B cell (primary cell): ENCODE results near the gene GALNT18. TPM values are rescaled to one million over a fixed set of nuclear protein-coding genes. Genes with fewer than 3 reads are reported as not detected.

Experiments used
- ATAC-seq: fragments of 200-7000 bp; cut with Tn5 transposase; one replicate; pipeline ENCODE4 v1.10.0; 2021; ENCODE audit warnings: low read depth, mild to moderate bottlenecking, moderate number of reproducible peaks, moderate library complexity
- CTCF ChIA-PET: fragments of 350-600 bp; sonication (Branson Sonifier 250); formaldehyde crosslinking; loops from one replicate; lab custom pipeline; 2021; ENCODE audit warnings: antibody characterized with exemption, inconsistent platforms; lab: Charles Lee
- POLR2A ChIA-PET: fragments of 350-600 bp; sonication (Branson Sonifier 250); formaldehyde crosslinking; loops from one replicate; lab custom pipeline; 2021; ENCODE audit warnings: antibody characterized with exemption; lab: Charles Lee
- DNase-seq: peaks from one replicate; pipeline ENCODE4 v3.0.0; 2013
- H2AFZ ChIP-seq: 2 replicates; pipeline ENCODE4 v1.6.1; 2012; ENCODE audit warnings: mild to moderate bottlenecking, low read depth, low read length; ENCODE audit not compliant: insufficient read depth, poor library complexity, severe bottlenecking
- H3K27ac ChIP-seq, 2 donors: 1 replicate in 1 of 2; 2 replicates in 1 of 2; pipeline ENCODE4 v1.5.1; 2012 to 2013; ENCODE audit warnings: low read length in 2 of 2, mild to moderate bottlenecking in 2 of 2, moderate library complexity in 1 of 2
- H3K27me3 ChIP-seq, 4 experiments: fragments of 200-600 bp in 1 of 4; sonication (generic) in 1 of 4; replicated peaks in 1 of 4; 1 replicate in 2 of 4; 2 replicates in 2 of 4; pipeline versions ENCODE4 v1.6.1 to v1.7.0; 2013 to 2016; ENCODE audit warnings: low read length in 3 of 4, mild to moderate bottlenecking in 2 of 4, mixed read lengths in 1 of 4, moderate library complexity in 1 of 4; ENCODE audit not compliant: insufficient read depth in 4 of 4, control insufficient read depth in 3 of 4; ENCODE audit errors: control extremely low read depth in 1 of 4
- H3K36me3 ChIP-seq, 2 experiments: replicated peaks in 1 of 2; 1 replicate in 1 of 2; 2 replicates in 1 of 2; pipeline versions ENCODE4 v1.6.1 to v1.7.1; 2013; ENCODE audit warnings: low read length in 1 of 2; ENCODE audit not compliant: insufficient read depth in 2 of 2, control insufficient read depth in 1 of 2; ENCODE audit errors: control extremely low read depth in 1 of 2, extremely low read depth in 1 of 2
- H3K4me1 ChIP-seq, 2 donors: fragments of 200-600 bp in 1 of 2; sonication (generic) in 1 of 2; 1 replicate in 1 of 2; 2 replicates in 1 of 2; pipeline versions ENCODE4 v1.5.1 to v1.6.1; 2013 to 2017; ENCODE audit warnings: low read length in 2 of 2; ENCODE audit not compliant: control insufficient read depth in 2 of 2, insufficient read depth in 2 of 2
- H3K4me2 ChIP-seq: replicated peaks from 2 replicates; pipeline ENCODE3; 2012; ENCODE audit warnings: mild to moderate bottlenecking, low read depth, low read length; ENCODE audit not compliant: poor library complexity, severe bottlenecking
- H3K4me3 ChIP-seq, 5 experiments: fragments of 200-600 bp in 1 of 5; sonication (generic) in 1 of 5; 1 replicate in 3 of 5; 2 replicates in 2 of 5; pipeline versions ENCODE4 v1.5.1 to v1.7.0; 2011 to 2016; ENCODE audit warnings: low read length in 4 of 5, mild to moderate bottlenecking in 4 of 5, low read depth in 2 of 5, control low read depth in 1 of 5, moderate library complexity in 1 of 5; ENCODE audit not compliant: insufficient read depth in 1 of 5; ENCODE audit errors: control extremely low read depth in 1 of 5, extremely low read depth in 1 of 5
- H3K79me2 ChIP-seq: fragments of 200-600 bp; sonication (generic); one replicate; pipeline ENCODE4 v1.6.0; 2016; ENCODE audit warnings: low read length; ENCODE audit not compliant: control insufficient read depth, insufficient read depth
- H3K9ac ChIP-seq: fragments of 200-600 bp; sonication (generic); 2 replicates; pipeline ENCODE4 v1.6.1; 2017; ENCODE audit warnings: mild to moderate bottlenecking, low read length, moderate library complexity
- H3K9me3 ChIP-seq, 3 donors: one replicate each; pipeline versions ENCODE4 v1.6.1 to v1.7.1; 2013; ENCODE audit warnings: low read length in 2 of 3; ENCODE audit not compliant: control insufficient read depth in 2 of 3, insufficient read depth in 1 of 3; ENCODE audit errors: control extremely low read depth in 1 of 3
- H4K20me1 ChIP-seq: 2 replicates; pipeline ENCODE4 v1.6.0; 2012; ENCODE audit warnings: mild to moderate bottlenecking, low read length; ENCODE audit not compliant: insufficient read depth, control insufficient read depth, poor library complexity, severe bottlenecking
- H3K27ac Mint-ChIP-seq: one replicate; pipeline ENCODE4 v1.8.0; 2021; ENCODE audit warnings: mixed read lengths
- H3K27me3 Mint-ChIP-seq: one replicate; pipeline ENCODE4 v1.8.0; 2021; ENCODE audit warnings: mixed read lengths
- H3K4me1 Mint-ChIP-seq: one replicate; pipeline ENCODE4 v1.8.0; 2021; ENCODE audit warnings: mixed read lengths
- H3K4me3 Mint-ChIP-seq: one replicate; pipeline ENCODE4 v1.8.0; 2021; ENCODE audit warnings: mixed read lengths
- H3K9me3 Mint-ChIP-seq: one replicate; pipeline ENCODE4 v1.8.0; 2022; ENCODE audit warnings: mixed read lengths; ENCODE audit not compliant: insufficient read depth
- CTCF ChIP-seq: fragments of 200-600 bp; IDR thresholded peaks from one replicate; pipeline ENCODE4 v1.8.0; 2022; ENCODE audit warnings: antibody characterized with exemption, mild to moderate bottlenecking
- EZH2 ChIP-seq: IDR thresholded peaks from 2 replicates; pipeline ENCODE4 v1.6.1; 2012; ENCODE audit warnings: borderline replicate concordance, low read depth, mild to moderate bottlenecking, moderate library complexity, low read length; ENCODE audit not compliant: insufficient read depth, poor library complexity, severe bottlenecking
- WGBS: methylation state at CpG from one replicate; pipeline ENCODE4 v1.1.5; 2013; ENCODE audit warnings: missing lambda C conversion rate; ENCODE audit not compliant: insufficient coverage; 5-methylcytosine and 5-hydroxymethylcytosine counted together
- intact Hi-C: fragments of 100-400 bp; cut with micrococcal nuclease; formaldehyde crosslinking; loops from one replicate; pipeline ENCODE4 v1.10.0; 2022
- polyA plus RNA-seq: library from polyadenylated mRNA; depleted of rRNA; stranded (reverse); fragments of >200 nt; gene quantifications from 2 replicates; pipeline ENCODE4 v1.2.3, GENCODE V29; 2012
- total RNA-seq, 2 donors: library from RNA; stranded (reverse); fragments of 120-200 nt in 1 of 2; gene quantifications; 1 replicate in 1 of 2; 2 replicates in 1 of 2; pipeline versions ENCODE4 v1.2.3 to v1.2.4, GENCODE V29; 2013 to 2022

Gene GALNT18
- total and polyA plus RNA-seq, 2 donors (not counting 1 experiment from before 2014, with no cell fraction given), result not detected

- H3K27ac Mint-ChIP-seq, result no peak overlapping the region
Measured at GRCh38 chr11:11461473-11461872, 160.3 kb downstream of the GALNT18 start.

DNA sequence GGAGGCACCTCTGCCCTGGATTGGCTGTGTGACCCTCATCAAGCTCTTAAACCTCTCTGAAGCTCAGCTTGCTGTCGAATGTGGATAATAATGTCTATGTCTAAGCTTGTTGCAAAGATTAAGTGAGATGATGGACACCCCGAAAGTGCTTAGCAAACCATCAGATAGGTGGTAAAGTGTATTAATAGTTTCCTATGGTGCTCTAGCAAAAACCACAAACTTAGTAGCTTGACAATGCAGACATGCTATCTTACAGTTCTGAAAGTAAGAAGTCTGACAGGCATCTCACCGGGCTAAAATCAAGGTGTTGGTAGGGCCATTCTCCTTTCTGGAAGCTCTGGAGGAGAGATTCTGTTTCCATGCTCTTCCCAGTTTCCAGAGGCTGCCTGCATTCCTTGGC lies 162.2 kb downstream of the GALNT18 start:
- ChIA-PET CTCF (no interaction called here), POLR2A (no interaction called here)
- H3K9ac ChIP-seq, result no peak overlapping the region
- WGBS, result 90% methylated on average over 2 of the region's 3 CpGs
- H3K9me3 ChIP-seq, result peaks cover 0 to 3% (median 0%) of the 10 kb centered on the region in 3 donors
- no peaks in the 10 kb centered on the region for H3K79me2 ChIP-seq
- no peaks in the 10 kb centered on the region for H3K4me1 Mint-ChIP-seq
- peaks cover 6% of the 10 kb centered on the region for H3K27me3 Mint-ChIP-seq
- no peak overlapping the region for H3K4me2 ChIP-seq
- H3K36me3 ChIP-seq, result no peaks in the 10 kb centered on the region
- no peak overlapping the region for H2AFZ ChIP-seq
- H3K9me3 Mint-ChIP-seq, result no peaks in the 10 kb centered on the region
- intact Hi-C loops, result no loop called here
- no peaks in the 10 kb centered on the region for H4K20me1 ChIP-seq
- no peak overlapping the region for H3K4me3 Mint-ChIP-seq
- no peak overlapping the region for H3K27ac ChIP-seq
- H3K27ac Mint-ChIP-seq, result no peak overlapping the region
- no peaks in the 10 kb centered on the region for H3K27me3 ChIP-seq
- H3K4me1 ChIP-seq, result no peaks in the 10 kb centered on the region
- TF ChIP-seq CTCF (no peak), EZH2 (no peak)
- H3K4me3 ChIP-seq, result no peak overlapping the region
- no peak for ATAC-seq
- no peak for DNase-seq

More at GRCh38 chr11:11461473-11461872, 160.3 kb downstream of the GALNT18 start:
- Mint-ChIP-seq H3K4me3 (no peak overlapping the region), H3K9me3 (no peaks in the 10 kb centered on the region), H3K4me1 (no peaks in the 10 kb centered on the region), H3K27me3 (peaks cover 6% of the 10 kb centered on the region)
- Histone ChIP-seq H3K27ac (no peak overlapping the region), H3K4me3 (no peak overlapping the region), H3K9ac (no peak overlapping the region), H3K36me3 (no peaks in the 10 kb centered on the region), H3K4me1 (no peaks in the 10 kb centered on the region), H2AFZ (no peak overlapping the region), H3K4me2 (no peak overlapping the region), H3K9me3 (no peaks in the 10 kb centered on the region), H3K79me2 (no peaks in the 10 kb centered on the region), H3K27me3 (no peaks in the 10 kb centered on the region), H4K20me1 (no peaks in the 10 kb centered on the region)
- TF ChIP-seq EZH2 (no peak), CTCF (no peak)
- ChIA-PET CTCF (interaction anchor here (0.9 kb wide), 1 partner anchor 199 kb away, joined by 3 read pairs; no protein-coding TSS in a partner anchor), POLR2A (no interaction called here)
- no peak for ATAC-seq
- intact Hi-C loops, result no loop called here
- WGBS, result 94% methylated on average over 10 of the region's 10 CpGs
- DNase-seq, result no peak
